Measurements from ENCODE around the gene PTGS1. TPM values are rescaled to one million over a fixed set of nuclear protein-coding genes. Genes with fewer than 3 reads are reported as not detected.

PTGS1 gene
- total RNA-seq, 4 donors from 2014 or later: 2.2 to 7.3 (median 4.4) TPM

GRCh38 chr9:122386311-122386872 is 15.6 kb downstream of the PTGS1 start:
- no peak overlapping the region for H3K4me3 ChIP-seq
- H3K9me3 ChIP-seq: no peaks in the 10 kb centered on the region
- DNase-seq (ENCODE audit: low spot score in 2 of 2): no peak
- no peaks in the 10 kb centered on the region for H3K36me3 ChIP-seq
- WGBS, 2 donors: 84 to 86% methylated on average over 8 of the region's 8 CpGs
- no peaks in the 10 kb centered on the region for H3K27me3 ChIP-seq
- no peaks in the 10 kb centered on the region for H3K4me1 ChIP-seq
- TF ChIP-seq POLR2A (IDR thresholded peaks at IDR 0.05): no peak
- TF ChIP-seq CTCF (IDR thresholded peaks at IDR 0.05): no peak
- no peak for TF ChIP-seq EP300 (IDR thresholded peaks at IDR 0.05)
- H3K27ac ChIP-seq: no peak overlapping the region

- Histone ChIP-seq H3K27ac (no peak overlapping the region), H3K36me3 (no peaks in the 10 kb centered on the region), H3K4me1 (no peaks in the 10 kb centered on the region), H3K27me3 (no peaks in the 10 kb centered on the region), H3K4me3 (no peak overlapping the region), H3K9me3 (no peaks in the 10 kb centered on the region)
- WGBS, 2 donors: 82 to 89% methylated on average over 3 of the region's 3 CpGs
- TF ChIP-seq POLR2A (IDR thresholded peaks at IDR 0.05) (no peak), EP300 (IDR thresholded peaks at IDR 0.05) (no peak), CTCF (IDR thresholded peaks at IDR 0.05) (no peak)
- no peak for DNase-seq (ENCODE audit: low spot score in 2 of 2)
Measured at GRCh38 chr9:122387536-122387935, 16.7 kb downstream of the PTGS1 start.

- no peaks in the 10 kb centered on the region for H3K9me3 ChIP-seq
- no peak overlapping the region for H3K4me3 ChIP-seq
- no peaks in the 10 kb centered on the region for H3K27me3 ChIP-seq
- no peaks in the 10 kb centered on the region for H3K4me1 ChIP-seq
- TF ChIP-seq EP300 (IDR thresholded peaks at IDR 0.05): no peak
- TF ChIP-seq CTCF (IDR thresholded peaks at IDR 0.05): no peak
- TF ChIP-seq POLR2A (IDR thresholded peaks at IDR 0.05): no peak
- H3K27ac ChIP-seq: no peak overlapping the region
- WGBS, 2 donors: 93 to 94% methylated on average over 5 of the region's 5 CpGs
- DNase-seq (ENCODE audit: low spot score in 2 of 2): no peak
- H3K36me3 ChIP-seq: no peaks in the 10 kb centered on the region
Measured at GRCh38 chr9:122389195-122389594, 18.4 kb downstream of the PTGS1 start.

- DNase-seq (ENCODE audit: low spot score in 2 of 2): no peak
- Histone ChIP-seq H3K36me3 (no peaks in the 10 kb centered on the region), H3K4me1 (peaks cover 0 to 4% (median 0%) of the 10 kb centered on the region in 4 donors), H3K9me3 (no peaks in the 10 kb centered on the region), H3K27me3 (no peaks in the 10 kb centered on the region), H3K4me3 (no peak overlapping the region), H3K27ac (no peak overlapping the region)
- TF ChIP-seq EP300 (IDR thresholded peaks at IDR 0.05) (no peak), CTCF (IDR thresholded peaks at IDR 0.05) (no peak)
- 41 to 53% methylated on average over 11 of the region's 11 CpGs for WGBS, 2 donors
Measured at GRCh38 chr9:122389799-122390481, 19.1 kb downstream of the PTGS1 start.

- H3K9me3 ChIP-seq: no peaks in the 10 kb centered on the region
- H3K27ac ChIP-seq: no peak overlapping the region
- TF ChIP-seq POLR2A (IDR thresholded peaks at IDR 0.05) (no peak), EP300 (IDR thresholded peaks at IDR 0.05) (no peak), CTCF (IDR thresholded peaks at IDR 0.05) (no peak)
- DNase-seq (ENCODE audit: low spot score in 2 of 2): no peak
- no peak overlapping the region for H3K4me3 ChIP-seq
- H3K4me1 ChIP-seq: peaks cover 0 to 6% (median 0%) of the 10 kb centered on the region in 4 donors
- no peaks in the 10 kb centered on the region for H3K27me3 ChIP-seq
- no peaks in the 10 kb centered on the region for H3K36me3 ChIP-seq
- 88 to 97% methylated on average over 9 of the region's 9 CpGs for WGBS, 2 donors
Measured at GRCh38 chr9:122392284-122392683, 21.5 kb downstream of the PTGS1 start.
